Caco-2 (cell line): ENCODE data around the gene RGS14. TPM values are rescaled to one million over a fixed set of nuclear protein-coding genes. Genes with fewer than 3 reads are reported as not detected.

ENCODE experiments used
- BruUV-seq: library from RNA; stranded (reverse); fragments of 400-500 nt; replicated peaks from 2 replicates; lab custom pipeline; 2021; lab: Mats Ljungman, UMichigan
- CTCF ChIA-PET: fragments of 300-600 bp; sonication (Branson Sonifier 250); formaldehyde crosslinking; loops from one replicate; lab custom pipeline; 2022; ENCODE audit warnings: antibody characterized with exemption; lab: Charles Lee
- POLR2A ChIA-PET: fragments of 300-600 bp; sonication (Branson Sonifier 250); formaldehyde crosslinking; loops from one replicate; lab custom pipeline; 2022; ENCODE audit warnings: antibody characterized with exemption; lab: Charles Lee
- DNase-seq, 2 experiments: peaks; one replicate each; pipeline versions ENCODE4 v3.0.0 to v3.0.0-alpha.2; 2020 to 2022
- H3K27me3 ChIP-seq: replicated peaks from 2 replicates; pipeline ENCODE4 v1.6.0; 2011; ENCODE audit warnings: low read length; ENCODE audit not compliant: control insufficient read depth, insufficient read depth
- H3K36me3 ChIP-seq: 2 replicates; pipeline ENCODE4 v1.5.1; 2011; ENCODE audit warnings: low read length; ENCODE audit not compliant: control insufficient read depth, insufficient read depth
- H3K4me1 ChIP-seq: fragments of 250-450 bp; sonication (Bioruptor Pico); 2 replicates; pipeline ENCODE4 v1.5.1; 2020; ENCODE audit warnings: mild to moderate bottlenecking
- H3K4me3 ChIP-seq: 2 replicates; pipeline ENCODE4 v1.5.1; 2011; ENCODE audit warnings: low read depth, mild to moderate bottlenecking, control low read depth, low read length
- H3K9me3 ChIP-seq: fragments of 250-450 bp; sonication (Bioruptor Pico); 2 replicates; pipeline ENCODE4 v1.5.1; 2020; ENCODE audit warnings: mild to moderate bottlenecking, moderate library complexity
- H3K27ac Mint-ChIP-seq: one replicate; pipeline ENCODE4 v1.8.0; 2022; ENCODE audit warnings: mixed read lengths; ENCODE audit not compliant: unreplicated experiment
- H3K27me3 Mint-ChIP-seq: one replicate; pipeline ENCODE4 v1.8.0; 2022; ENCODE audit warnings: mixed read lengths; ENCODE audit not compliant: insufficient read depth, unreplicated experiment
- H3K36me3 Mint-ChIP-seq: one replicate; pipeline ENCODE4 v1.8.0; 2022; ENCODE audit warnings: mild to moderate bottlenecking, mixed read lengths; ENCODE audit not compliant: insufficient read depth, unreplicated experiment
- H3K4me1 Mint-ChIP-seq: one replicate; pipeline ENCODE4 v1.8.0; 2022; ENCODE audit warnings: low read depth, mixed read lengths; ENCODE audit not compliant: unreplicated experiment
- H3K4me3 Mint-ChIP-seq: one replicate; pipeline ENCODE4 v1.8.0; 2022; ENCODE audit warnings: mild to moderate bottlenecking, moderate library complexity, mixed read lengths; ENCODE audit not compliant: unreplicated experiment
- H3K9me3 Mint-ChIP-seq: one replicate; pipeline ENCODE4 v1.8.0; 2022; ENCODE audit warnings: mixed read lengths; ENCODE audit not compliant: unreplicated experiment
- CTCF ChIP-seq, 2 experiments: fragments of 200-600 bp in 1 of 2; IDR thresholded peaks; 1 replicate in 1 of 2; 2 replicates in 1 of 2; pipeline versions ENCODE4 v1.5.1 to v1.8.0; 2011 to 2022; ENCODE audit warnings: antibody characterized with exemption in 1 of 2, control low read depth in 1 of 2, inconsistent platforms in 1 of 2, low read depth in 1 of 2, low read length in 1 of 2, mild to moderate bottlenecking in 1 of 2, moderate library complexity in 1 of 2; ENCODE audit not compliant: insufficient read depth in 1 of 2, severe bottlenecking in 1 of 2, unreplicated experiment in 1 of 2
- intact Hi-C: fragments of 100-400 bp; cut with micrococcal nuclease; formaldehyde crosslinking; loops from one replicate; pipeline ENCODE4 v1.10.0; 2022; ENCODE audit not compliant: unreplicated experiment
- total RNA-seq: library from RNA; stranded (reverse); gene quantifications from 2 replicates; pipeline ENCODE4 v1.2.3, GENCODE V29; 2022

The RGS14 gene
- total RNA-seq, 1 experiment from 2014 or later, result 15.2 TPM

GRCh38 chr5:177335701-177336065 lies 22.0 kb upstream of the RGS14 start:
- Histone ChIP-seq H3K36me3 (peaks cover 1% of the 10 kb centered on the region; the same call in 1 of the 2 replicates), H3K4me1 (no peaks in the 10 kb centered on the region), H3K4me3 (no peak overlapping the region), H3K9me3 (no peaks in the 10 kb centered on the region), H3K27me3 (no peaks in the 10 kb centered on the region)
- ChIA-PET CTCF (interaction anchor here (0.6 to 1.1 kb wide), 5 partner anchors 10 to 210 kb away, joined by 3 to 8 read pairs (median 4); no protein-coding TSS in a partner anchor), POLR2A (interaction anchor here (1.0 kb wide), 1 partner anchor 16 kb away, joined by 4 read pairs; no protein-coding TSS in a partner anchor)
- Mint-ChIP-seq H3K27me3 (no peaks in the 10 kb centered on the region), H3K4me1 (peaks cover 7% of the 10 kb centered on the region), H3K36me3 (peaks cover 73% of the 10 kb centered on the region), H3K4me3 (no peak overlapping the region), H3K9me3 (no peaks in the 10 kb centered on the region), H3K27ac (peak overlapping the region; percentile 41)
- intact Hi-C loops, result loop anchor here (1.0 kb wide), 2 partner anchors 17 to 221 kb away; no protein-coding TSS in a partner anchor
- TF ChIP-seq CTCF (IDR thresholded peaks at IDR 0.05; ENCODE audit: insufficient read depth in 1 of 2, low read depth in 1 of 2, low read length in 1 of 2, severe bottlenecking in 1 of 2, unreplicated experiment in 1 of 2), result no peak
- DNase-seq, result no peak
- BruUV-seq, result no TSS peak

GRCh38 chr5:177336112-177336511 lies 21.6 kb upstream of the RGS14 start:
- no TSS peak for BruUV-seq
- Histone ChIP-seq H3K9me3 (no peaks in the 10 kb centered on the region), H3K36me3 (peaks cover 1% of the 10 kb centered on the region; the same call in 1 of the 2 replicates), H3K4me1 (no peaks in the 10 kb centered on the region), H3K4me3 (no peak overlapping the region), H3K27me3 (no peaks in the 10 kb centered on the region)
- H3K4me3 Mint-ChIP-seq, result no peak overlapping the region
- TF ChIP-seq CTCF (IDR thresholded peaks at IDR 0.05; ENCODE audit: insufficient read depth in 1 of 2, low read depth in 1 of 2, low read length in 1 of 2, severe bottlenecking in 1 of 2, unreplicated experiment in 1 of 2), result peak; percentile 53 to 71
- peak in 1 of 2 experiments; percentile 65 for DNase-seq
- H3K27ac Mint-ChIP-seq, result peak overlapping the region; percentile 41
- H3K4me1 Mint-ChIP-seq, result peaks cover 7% of the 10 kb centered on the region
- CTCF ChIA-PET, result interaction anchor here (0.6 to 1.1 kb wide), 5 partner anchors 11 to 211 kb away, joined by 3 to 8 read pairs (median 4); no protein-coding TSS in a partner anchor
- peaks cover 71% of the 10 kb centered on the region for H3K36me3 Mint-ChIP-seq
- H3K9me3 Mint-ChIP-seq, result no peaks in the 10 kb centered on the region
- no peaks in the 10 kb centered on the region for H3K27me3 Mint-ChIP-seq
- intact Hi-C loops, result loop anchor here (1.0 kb wide), 2 partner anchors 18 to 222 kb away; no protein-coding TSS in a partner anchor
- POLR2A ChIA-PET, result interaction anchor here (1.0 kb wide), 1 partner anchor 16 kb away, joined by 4 read pairs; no protein-coding TSS in a partner anchor

- no peak overlapping the region for H3K4me3 ChIP-seq
- peak overlapping the region; percentile 41 for H3K27ac Mint-ChIP-seq
- no peaks in the 10 kb centered on the region for H3K9me3 Mint-ChIP-seq
- H3K4me1 ChIP-seq, result no peaks in the 10 kb centered on the region
- intact Hi-C loops, result loop anchor here (1.0 kb wide), 2 partner anchors 19 to 223 kb away; no protein-coding TSS in a partner anchor
- H3K27me3 ChIP-seq, result no peaks in the 10 kb centered on the region
- H3K9me3 ChIP-seq, result no peaks in the 10 kb centered on the region
- POLR2A ChIA-PET, result interaction anchor here (1.0 kb wide), 1 partner anchor 15 kb away, joined by 4 read pairs; no protein-coding TSS in a partner anchor
- DNase-seq, result no peak
- peaks cover 11% of the 10 kb centered on the region for H3K4me1 Mint-ChIP-seq
- no peak overlapping the region for H3K4me3 Mint-ChIP-seq
- no peaks in the 10 kb centered on the region for H3K27me3 Mint-ChIP-seq
- no TSS peak for BruUV-seq
- CTCF ChIA-PET, result interaction anchor here (0.6 to 1.1 kb wide), 5 partner anchors 11 to 37 kb away, joined by 3 to 8 read pairs (median 4); no protein-coding TSS in a partner anchor
- H3K36me3 Mint-ChIP-seq, result peaks cover 71% of the 10 kb centered on the region
- no peak for TF ChIP-seq CTCF (IDR thresholded peaks at IDR 0.05; ENCODE audit: insufficient read depth in 1 of 2, low read depth in 1 of 2, low read length in 1 of 2, severe bottlenecking in 1 of 2, unreplicated experiment in 1 of 2)
- peaks cover 1% of the 10 kb centered on the region; the same call in 1 of the 2 replicates for H3K36me3 ChIP-seq
These were observed 20.9 kb upstream of the RGS14 start for GRCh38 chr5:177336603-177337494.
